Measurements from ENCODE around the gene THAP2. TPM values are rescaled to one million over a fixed set of nuclear protein-coding genes. Genes with fewer than 3 reads are reported as not detected.

Gene THAP2
- 1 to 10 TPM; 1.2 to 4.3 (median 2.3) TPM for total RNA-seq
- 1 to 10 TPM; 1.1 to 3.1 TPM for polyA plus RNA-seq

DNA sequence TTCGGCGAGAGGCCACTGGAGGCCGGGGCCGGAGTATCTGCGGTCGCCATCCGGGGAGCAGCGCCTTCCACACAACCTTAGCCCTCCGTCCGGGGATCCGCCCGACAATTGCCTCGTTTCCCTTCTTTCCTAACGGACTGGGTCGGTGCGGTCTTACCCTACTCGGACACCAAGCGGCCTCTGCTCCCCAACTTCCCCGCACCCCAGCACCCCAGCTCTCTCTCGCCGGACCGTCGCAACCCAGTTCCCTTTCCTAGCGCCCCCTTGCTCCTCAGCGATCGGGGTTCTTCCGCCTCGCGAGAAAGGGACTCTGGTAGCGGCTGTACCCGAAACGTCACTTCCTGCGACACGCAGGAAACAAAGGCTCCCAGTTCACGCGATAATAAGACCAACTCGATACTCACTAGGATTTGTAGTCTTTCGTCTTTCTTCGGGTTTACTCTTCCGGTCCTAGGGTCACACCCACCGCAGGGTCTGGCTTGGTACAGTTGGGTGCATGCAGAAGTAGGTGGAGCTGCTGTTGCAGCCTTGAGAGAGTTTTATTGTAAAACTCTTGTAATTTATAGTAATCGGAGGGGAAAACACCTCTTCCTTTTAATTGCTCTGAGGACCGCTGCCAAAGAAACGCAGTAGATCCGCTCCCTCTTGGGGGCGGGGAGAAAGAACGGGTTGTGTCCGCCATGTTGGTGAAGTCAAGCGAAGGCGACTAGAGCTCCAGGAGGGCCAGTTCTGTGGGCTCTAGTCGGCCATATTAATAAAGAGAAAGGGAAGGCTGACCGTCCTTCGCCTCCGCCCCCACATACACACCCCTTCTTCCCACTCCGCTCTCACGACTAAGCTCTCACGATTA is at the start of gene THAP2, which contains the start of gene ZFC3H1:
THAP2 (plus strand) TSS at position 741 of the 850 bp plus-strand sequence. CDS start 209 bp downstream, outside the sequence.
ZFC3H1 (minus strand) TSS at position 288 of the 850 bp plus-strand sequence; CDS start at position 50, 238 bp downstream.
- Histone ChIP-seq H3K4me1 (peaks cover 11 to 35% (median 28%) of the 10 kb centered on the region in 3 donors), H3K4me3 (peak within 1 kb of the TSS; percentile 70 to 89 (median 81)), H3K9me3 (no peaks in the 10 kb centered on the region), H3K27ac (peak within 1 kb of the TSS; percentile 93 to 100 (median 96)), H3K27me3 (no peaks in the 10 kb centered on the region), H3K36me3 (peaks cover 0 to 11% (median 0%) of the 10 kb centered on the region in 3 donors)
- peak; percentile 86 to 97 (median 92) for DNase-seq
- intact Hi-C loops (cut with DNase I), result no loop called here
- no peak for TF ChIP-seq CTCF (IDR thresholded peaks at IDR 0.05)
- peak; percentile 87 to 95 (median 91) for ATAC-seq
- FAIRE-seq, result peak; percentile 90
- 0 to 1% methylated on average over 57 of the region's 57 CpGs for WGBS, 2 donors

- Histone ChIP-seq H3K9me3 (no peaks in the 10 kb centered on the region), H3K4me1 (peaks cover 0 to 8% (median 6%) of the 10 kb centered on the region in 3 donors), H3K4me3 (no peak overlapping the region), H3K36me3 (peaks cover 0 to 84% (median 37%) of the 10 kb centered on the region in 3 donors), H3K27me3 (no peaks in the 10 kb centered on the region), H3K27ac (no peak overlapping the region)
- no peak for ATAC-seq
- WGBS, 2 donors, result 97% methylated on average over 1 of the region's 1 CpG
- no peak for DNase-seq
- FAIRE-seq, result no peak
- intact Hi-C loops (cut with DNase I), result no loop called here
- no peak for TF ChIP-seq CTCF (IDR thresholded peaks at IDR 0.05)
Measured at GRCh38 chr12:71621938-71622337, 42.2 kb upstream of the THAP2 start.

GRCh38 chr12:71625476-71625875 is 38.6 kb upstream of the THAP2 start:
- no peak for TF ChIP-seq CTCF (IDR thresholded peaks at IDR 0.05)
- Histone ChIP-seq H3K4me3 (no peak overlapping the region), H3K27ac (no peak overlapping the region), H3K9me3 (no peaks in the 10 kb centered on the region), H3K4me1 (peaks cover 0 to 16% (median 13%) of the 10 kb centered on the region in 3 donors), H3K27me3 (no peaks in the 10 kb centered on the region), H3K36me3 (peaks cover 4 to 85% (median 24%) of the 10 kb centered on the region in 3 donors)
- WGBS, 2 donors, result 95 to 96% methylated on average over 2 of the region's 2 CpGs
- intact Hi-C loops (cut with DNase I), result no loop called here
- no peak for DNase-seq
- no peak for FAIRE-seq
- ATAC-seq, result no peak

DNA sequence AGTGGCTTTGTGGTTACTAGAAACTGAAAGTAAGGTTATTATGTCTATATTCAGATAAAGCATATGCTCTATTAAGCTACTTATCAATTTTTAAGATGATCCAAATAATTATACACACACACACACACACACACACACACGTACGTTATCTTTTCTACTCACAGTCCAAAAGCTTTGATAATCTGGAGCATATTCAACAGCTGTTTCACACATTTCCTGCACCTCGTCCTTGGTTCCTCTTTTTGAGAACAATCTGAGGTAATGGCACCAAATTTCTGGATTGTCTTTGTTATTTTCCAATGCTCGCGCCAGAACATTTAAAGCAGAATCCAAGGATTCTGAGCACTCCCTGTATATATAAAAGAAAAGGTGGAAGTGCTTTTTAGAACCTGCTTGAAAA is 38.0 kb upstream of the THAP2 start:
- peak in 1 of 4 donors; percentile 31 for ATAC-seq
- Histone ChIP-seq H3K9me3 (no peaks in the 10 kb centered on the region), H3K36me3 (peaks cover 6 to 82% (median 24%) of the 10 kb centered on the region in 3 donors), H3K4me1 (peaks cover 0 to 16% (median 13%) of the 10 kb centered on the region in 3 donors), H3K4me3 (no peak overlapping the region), H3K27ac (no peak overlapping the region), H3K27me3 (no peaks in the 10 kb centered on the region)
- no peak for TF ChIP-seq CTCF (IDR thresholded peaks at IDR 0.05)
- intact Hi-C loops (cut with DNase I), result no loop called here
- no peak for DNase-seq
- WGBS, 2 donors, result 35 to 42% methylated on average over 5 of the region's 5 CpGs
- no peak for FAIRE-seq
